ENCODE data around the gene GRIN2C.

- no peak for TF ChIP-seq CTCF (IDR thresholded peaks at IDR 0.05)
- TF ChIP-seq POLR2A (IDR thresholded peaks at IDR 0.05): no peak
- TF ChIP-seq EP300 (IDR thresholded peaks at IDR 0.05): no peak
These were observed 15.7 kb upstream of the GRIN2C start for GRCh38 chr17:74875155-74875976.

All from gastroesophageal sphincter (tissue), 3 donors.